GM19025 (cell line): ENCODE results near the gene HSH2D.
"Not testable (repeated sequence)": the region's sequence is repeated elsewhere in the genome, so short reads cannot be mapped to it uniquely, and the experiment has no call there.

Experiments used
- ATAC-seq: cut with Tn5 transposase; IDR thresholded peaks from one replicate; pipeline ENCODE4 v1.9.1; 2021; ENCODE audit warnings: mild to moderate bottlenecking, low read depth, moderate library complexity; ENCODE audit not compliant: unreplicated experiment

The HSH2D gene

GRCh38 chr19:16119075-16119857, 24.2 kb upstream of the HSH2D start:
- not testable (repeated sequence) for ATAC-seq

GRCh38 chr19:16121141-16121540, 22.3 kb upstream of the HSH2D start:
- ATAC-seq = no peak

GRCh38 chr19:16121967-16122366, 21.5 kb upstream of the HSH2D start:
- ATAC-seq = no peak

- no peak for ATAC-seq
Measured at GRCh38 chr19:16124953-16125352, 18.5 kb upstream of the HSH2D start.

- no peak for ATAC-seq
Measured at GRCh38 chr19:16125737-16126495, 17.6 kb upstream of the HSH2D start.

- ATAC-seq = no peak
Measured at GRCh38 chr19:16127080-16127479, 16.4 kb upstream of the HSH2D start.

- no peak for ATAC-seq
Measured at GRCh38 chr19:16127776-16128371, 15.6 kb upstream of the HSH2D start.

GRCh38 chr19:16131648-16132047, 11.8 kb upstream of the HSH2D start:
- no peak for ATAC-seq

GRCh38 chr19:16133818-16134217, 9.7 kb upstream of the HSH2D start:
- no peak for ATAC-seq

GRCh38 chr19:16134510-16134909, 9.0 kb upstream of the HSH2D start:
- ATAC-seq = no peak

- ATAC-seq = no peak
Measured at GRCh38 chr19:16135430-16136127, 7.9 kb upstream of the HSH2D start.

GRCh38 chr19:16136185-16136999, 7.1 kb upstream of the HSH2D start:
- ATAC-seq = no peak

GRCh38 chr19:16139752-16140151, 3.7 kb upstream of the HSH2D start:
- no peak for ATAC-seq

- no peak for ATAC-seq
Measured at GRCh38 chr19:16141043-16141442, 2.4 kb upstream of the HSH2D start.

GRCh38 chr19:16142032-16142580, 1.4 kb upstream of the HSH2D start:
- no peak for ATAC-seq

GRCh38 chr19:16144216-16144581, 714 bp downstream of the HSH2D start:
- ATAC-seq = no peak

- no peak for ATAC-seq
Measured at GRCh38 chr19:16146112-16146511, 2.6 kb downstream of the HSH2D start.

- no peak for ATAC-seq
Measured at GRCh38 chr19:16148443-16149229, 5.2 kb downstream of the HSH2D start.
